ENCODE data around the gene EXOSC2. TPM values are rescaled to one million over a fixed set of nuclear protein-coding genes. Genes with fewer than 3 reads are reported as not detected.

EXOSC2 gene, protein sequence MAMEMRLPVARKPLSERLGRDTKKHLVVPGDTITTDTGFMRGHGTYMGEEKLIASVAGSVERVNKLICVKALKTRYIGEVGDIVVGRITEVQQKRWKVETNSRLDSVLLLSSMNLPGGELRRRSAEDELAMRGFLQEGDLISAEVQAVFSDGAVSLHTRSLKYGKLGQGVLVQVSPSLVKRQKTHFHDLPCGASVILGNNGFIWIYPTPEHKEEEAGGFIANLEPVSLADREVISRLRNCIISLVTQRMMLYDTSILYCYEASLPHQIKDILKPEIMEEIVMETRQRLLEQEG
- polyA plus RNA-seq (2013) = 36.1 TPM

DNA sequence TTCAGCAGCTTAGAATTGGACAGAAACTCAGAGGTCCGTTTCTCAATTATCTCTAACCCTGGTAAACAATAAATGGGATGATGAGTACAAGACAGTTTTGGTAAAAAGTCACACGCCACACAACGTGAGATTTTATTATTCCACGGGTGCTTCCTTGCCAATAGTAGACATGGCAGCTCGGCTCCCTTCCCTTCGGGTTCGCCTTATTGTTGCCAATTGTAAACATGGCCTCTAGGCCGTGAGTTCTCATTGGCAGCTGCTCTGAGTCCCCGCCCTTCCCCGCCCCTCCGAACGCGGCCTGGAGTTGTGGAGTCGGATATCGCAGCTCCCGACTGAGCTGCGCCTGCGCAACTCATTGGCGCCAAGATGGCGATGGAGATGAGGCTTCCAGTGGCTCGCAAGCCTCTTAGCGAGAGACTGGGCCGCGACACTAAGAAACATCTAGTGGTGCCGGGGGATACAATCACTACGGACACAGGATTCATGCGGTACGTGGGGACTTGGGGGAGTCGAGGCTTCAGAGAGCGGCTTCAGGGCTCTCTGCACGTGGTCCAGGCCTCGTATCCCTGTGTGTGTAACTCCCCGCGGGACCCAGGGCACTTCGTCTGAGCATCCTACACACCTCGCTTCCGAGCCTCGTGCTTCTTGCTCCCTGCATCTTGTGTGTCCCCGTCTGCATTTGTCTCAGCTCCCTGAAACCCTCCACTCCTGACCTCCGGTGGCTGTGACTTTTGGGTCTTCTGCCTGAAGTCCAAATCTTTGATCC, at the start of gene EXOSC2:
TSS of gene EXOSC2 (plus strand) at position 355 of the 766 bp plus-strand sequence. CDS start at position 367, 12 bp downstream.
- Histone ChIP-seq H3K36me3 (ENCODE audit: control insufficient read depth in 4 of 4, insufficient read depth in 4 of 4, low read length in 3 of 4) (peaks cover 14 to 34% (median 21%) of the 10 kb centered on the region in 4 experiments), H3K27me3 (replicated peaks in 2 of 5; ENCODE audit: control insufficient read depth in 4 of 5, insufficient read depth in 5 of 5, low read length in 4 of 5) (peaks cover 0 to 17% (median 0%) of the 10 kb centered on the region in 5 experiments), H3K27ac (ENCODE audit: insufficient read depth in 1 of 2, low read depth in 1 of 2, low read length in 2 of 2, poor library complexity in 1 of 2, severe bottlenecking in 2 of 2) (peak within 1 kb of the TSS; percentile 43 to 84), H3K4me1 (ENCODE audit: control extremely low read depth in 1 of 4, control insufficient read depth in 4 of 4, insufficient read depth in 4 of 4, low read length in 3 of 4) (peaks cover 8 to 25% (median 19%) of the 10 kb centered on the region in 4 experiments), H3K4me3 (ENCODE audit: control insufficient read depth in 1 of 7, extremely low read depth in 1 of 7, insufficient read depth in 4 of 7, low read depth in 2 of 7, low read length in 6 of 7) (peak within 1 kb of the TSS; percentile 71 to 98 (median 93)), H3K9me3 (ENCODE audit: control extremely low read depth in 1 of 5, control insufficient read depth in 4 of 5, insufficient read depth in 2 of 5, low read depth in 1 of 5, low read length in 4 of 5) (peaks cover 0 to 4% (median 0%) of the 10 kb centered on the region in 5 experiments)
- WGBS (ENCODE audit: insufficient coverage) = 0% methylated on average over 38 of the region's 40 CpGs
- POLR2A ChIA-PET = interaction anchor here (0.6 kb wide), 1 partner anchor 86 kb away, joined by 3 read pairs; no protein-coding TSS in a partner anchor
- peak; percentile 98 to 99 (median 98) for DNase-seq
- CTCF ChIA-PET = interaction anchor here (0.9 to 1.7 kb wide), 9 partner anchors 8 to 233 kb away, joined by 3 to 7 read pairs (median 4); no protein-coding TSS in a partner anchor

DNA sequence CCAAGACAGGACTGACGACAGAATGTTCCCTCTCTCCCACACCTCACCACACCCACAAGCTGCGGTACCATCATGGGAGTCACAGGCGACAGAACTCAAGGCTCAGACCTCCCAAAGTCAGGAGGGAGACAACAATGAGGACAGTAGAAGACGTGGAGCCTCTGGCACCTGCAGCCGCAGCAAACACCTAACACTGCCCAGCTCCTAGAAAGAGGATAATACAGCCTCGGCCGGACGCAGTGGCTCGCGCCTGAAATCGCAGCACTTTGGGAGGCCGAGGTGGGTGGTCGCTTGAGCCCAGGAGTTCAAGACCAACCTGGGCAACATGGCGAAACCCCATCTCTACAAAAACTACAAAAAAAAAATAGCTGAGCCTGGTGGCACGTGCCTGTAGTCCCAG, 42.4 kb upstream of the EXOSC2 start:
- no peak for DNase-seq
- Histone ChIP-seq H3K27me3 (replicated peaks in 2 of 5; ENCODE audit: control insufficient read depth in 4 of 5, insufficient read depth in 5 of 5, low read length in 4 of 5) (peaks cover 0 to 47% (median 19%) of the 10 kb centered on the region in 5 experiments), H3K36me3 (ENCODE audit: control insufficient read depth in 4 of 4, insufficient read depth in 4 of 4, low read length in 3 of 4) (no peaks in the 10 kb centered on the region), H3K27ac (ENCODE audit: insufficient read depth in 1 of 2, low read depth in 1 of 2, low read length in 2 of 2, poor library complexity in 1 of 2, severe bottlenecking in 2 of 2) (no peak overlapping the region), H3K4me3 (ENCODE audit: control insufficient read depth in 1 of 7, extremely low read depth in 1 of 7, insufficient read depth in 4 of 7, low read depth in 2 of 7, low read length in 6 of 7) (no peak overlapping the region), H3K4me1 (ENCODE audit: control extremely low read depth in 1 of 4, control insufficient read depth in 4 of 4, insufficient read depth in 4 of 4, low read length in 3 of 4) (no peaks in the 10 kb centered on the region), H3K9me3 (ENCODE audit: control extremely low read depth in 1 of 5, control insufficient read depth in 4 of 5, insufficient read depth in 2 of 5, low read depth in 1 of 5, low read length in 4 of 5) (peaks cover 0 to 3% (median 0%) of the 10 kb centered on the region in 5 experiments)
- WGBS (ENCODE audit: insufficient coverage) = 86% methylated on average over 11 of the region's 15 CpGs
- ChIA-PET CTCF (interaction anchor here (0.9 to 1.5 kb wide), 2 partner anchors 10 to 20 kb away, joined by 3 read pairs; no protein-coding TSS in a partner anchor), POLR2A (interaction anchor here (0.9 kb wide), 1 partner anchor 31 kb away, joined by 3 read pairs; no protein-coding TSS in a partner anchor)

DNA sequence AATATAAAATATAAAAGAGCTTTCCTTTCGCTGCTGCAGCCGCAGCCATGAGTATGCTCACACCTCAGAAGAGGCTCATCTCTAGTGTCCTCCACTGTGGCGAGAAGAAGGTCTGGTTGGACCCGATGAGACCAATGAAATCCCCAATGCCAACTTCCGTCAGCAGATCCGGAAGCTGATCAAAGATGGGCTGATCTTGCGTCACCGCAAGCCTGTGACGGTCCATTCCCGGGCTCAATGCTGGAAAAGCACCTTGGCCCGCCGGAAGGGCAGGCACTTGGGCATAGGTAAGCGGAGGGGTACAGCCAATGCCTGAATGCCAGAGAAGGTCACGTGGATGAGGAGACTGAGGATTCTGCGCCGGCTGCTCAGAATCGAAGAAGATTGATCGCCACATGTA, 41.8 kb upstream of the EXOSC2 start:
- POLR2A ChIA-PET = interaction anchor here (0.9 kb wide), 1 partner anchor 31 kb away, joined by 3 read pairs; no protein-coding TSS in a partner anchor
- Histone ChIP-seq H3K27ac (ENCODE audit: insufficient read depth in 1 of 2, low read depth in 1 of 2, low read length in 2 of 2, poor library complexity in 1 of 2, severe bottlenecking in 2 of 2) (no peak overlapping the region), H3K4me1 (ENCODE audit: control extremely low read depth in 1 of 4, control insufficient read depth in 4 of 4, insufficient read depth in 4 of 4, low read length in 3 of 4) (no peaks in the 10 kb centered on the region), H3K4me3 (ENCODE audit: control insufficient read depth in 1 of 7, extremely low read depth in 1 of 7, insufficient read depth in 4 of 7, low read depth in 2 of 7, low read length in 6 of 7) (no peak overlapping the region), H3K36me3 (ENCODE audit: control insufficient read depth in 4 of 4, insufficient read depth in 4 of 4, low read length in 3 of 4) (no peaks in the 10 kb centered on the region), H3K27me3 (replicated peaks in 2 of 5; ENCODE audit: control insufficient read depth in 4 of 5, insufficient read depth in 5 of 5, low read length in 4 of 5) (peaks cover 0 to 48% (median 21%) of the 10 kb centered on the region in 5 experiments), H3K9me3 (ENCODE audit: control extremely low read depth in 1 of 5, control insufficient read depth in 4 of 5, insufficient read depth in 2 of 5, low read depth in 1 of 5, low read length in 4 of 5) (peaks cover 0 to 3% (median 0%) of the 10 kb centered on the region in 5 experiments)
- WGBS (ENCODE audit: insufficient coverage) = 96% methylated on average over 17 of the region's 18 CpGs
- no peak for DNase-seq
- CTCF ChIA-PET = interaction anchor here (0.9 kb wide), 1 partner anchor 10 kb away, joined by 3 read pairs; no protein-coding TSS in a partner anchor

DNA sequence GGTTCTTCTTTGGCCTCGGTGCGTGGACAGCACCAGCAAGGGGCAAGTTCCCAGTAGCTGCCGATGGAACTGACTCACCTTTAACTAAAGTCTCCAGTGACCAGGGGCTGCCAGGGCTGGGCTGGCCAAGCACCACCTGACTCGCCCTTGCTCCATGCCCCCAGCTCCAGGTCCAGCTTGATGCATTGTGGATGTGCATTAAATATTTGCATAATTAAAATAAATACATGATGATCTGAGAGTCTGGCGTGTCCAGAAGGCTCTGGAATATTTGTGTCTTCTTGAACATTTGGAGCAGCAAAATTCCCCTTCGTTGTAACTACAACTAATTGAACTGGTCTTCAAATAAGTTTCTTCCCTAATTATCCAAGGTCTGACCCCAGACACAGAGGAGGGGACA, 38.7 kb upstream of the EXOSC2 start:
- ChIA-PET CTCF (no interaction called here), POLR2A (no interaction called here)
- Histone ChIP-seq H3K9me3 (ENCODE audit: control extremely low read depth in 1 of 5, control insufficient read depth in 4 of 5, insufficient read depth in 2 of 5, low read depth in 1 of 5, low read length in 4 of 5) (peaks cover 0 to 11% (median 0%) of the 10 kb centered on the region in 5 experiments), H3K4me3 (ENCODE audit: control insufficient read depth in 1 of 7, extremely low read depth in 1 of 7, insufficient read depth in 4 of 7, low read depth in 2 of 7, low read length in 6 of 7) (no peak overlapping the region), H3K4me1 (ENCODE audit: control extremely low read depth in 1 of 4, control insufficient read depth in 4 of 4, insufficient read depth in 4 of 4, low read length in 3 of 4) (peaks cover 0 to 2% (median 0%) of the 10 kb centered on the region in 4 experiments), H3K27ac (ENCODE audit: insufficient read depth in 1 of 2, low read depth in 1 of 2, low read length in 2 of 2, poor library complexity in 1 of 2, severe bottlenecking in 2 of 2) (no peak overlapping the region), H3K27me3 (replicated peaks in 2 of 5; ENCODE audit: control insufficient read depth in 4 of 5, insufficient read depth in 5 of 5, low read length in 4 of 5) (peaks cover 9 to 79% (median 33%) of the 10 kb centered on the region in 5 experiments), H3K36me3 (ENCODE audit: control insufficient read depth in 4 of 4, insufficient read depth in 4 of 4, low read length in 3 of 4) (no peaks in the 10 kb centered on the region)
- WGBS (ENCODE audit: insufficient coverage) = 85% methylated on average over 3 of the region's 6 CpGs
- DNase-seq = no peak

DNA sequence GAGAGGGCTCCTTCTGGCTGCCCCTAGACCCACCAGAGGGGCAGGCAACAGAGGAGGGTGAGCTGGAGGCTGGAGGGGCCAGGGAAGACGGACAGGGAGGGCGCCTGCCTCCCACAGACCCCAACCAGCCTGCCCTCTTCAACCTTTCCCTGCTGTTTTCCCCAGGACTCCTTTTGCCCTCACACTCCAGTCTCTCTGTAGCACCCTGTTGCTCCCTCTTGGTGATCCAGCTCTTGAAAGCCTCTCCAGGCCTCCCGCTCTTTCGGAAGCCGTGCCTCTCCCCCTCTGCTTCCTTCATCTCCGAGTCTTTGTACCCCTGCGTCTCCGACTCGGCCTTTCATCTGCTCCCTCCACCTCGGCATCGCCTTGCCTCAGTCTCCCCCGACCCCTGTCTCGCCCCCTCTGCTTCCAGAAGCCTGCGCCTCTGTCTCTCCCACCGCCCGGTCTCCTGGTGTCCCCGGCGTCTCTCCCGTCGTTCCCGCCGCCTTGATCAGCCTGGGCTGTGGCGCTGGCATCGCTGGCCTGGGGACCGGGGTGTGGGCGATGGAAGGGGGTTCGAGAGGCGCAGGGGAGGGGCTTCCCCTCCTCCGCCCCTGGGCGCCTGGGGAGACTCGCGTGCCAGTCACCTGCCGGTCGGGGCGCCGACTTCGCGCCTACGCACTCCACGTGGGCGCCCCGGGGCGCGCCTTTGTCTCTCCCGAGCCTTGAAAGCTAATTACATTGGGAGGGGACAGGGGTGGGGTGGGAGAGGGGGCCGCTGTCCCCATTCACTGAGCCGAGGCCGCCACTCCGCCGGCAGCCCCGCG, 34.5 kb upstream of the EXOSC2 start:
- ChIA-PET CTCF (interaction anchor here (1.1 kb wide), 1 partner anchor 136 kb away, joined by 3 read pairs; no protein-coding TSS in a partner anchor), POLR2A (no interaction called here)
- Histone ChIP-seq H3K4me3 (ENCODE audit: control insufficient read depth in 1 of 7, extremely low read depth in 1 of 7, insufficient read depth in 4 of 7, low read depth in 2 of 7, low read length in 6 of 7) (no peak overlapping the region), H3K9me3 (ENCODE audit: control extremely low read depth in 1 of 5, control insufficient read depth in 4 of 5, insufficient read depth in 2 of 5, low read depth in 1 of 5, low read length in 4 of 5) (peaks cover 0 to 11% (median 0%) of the 10 kb centered on the region in 5 experiments), H3K36me3 (ENCODE audit: control insufficient read depth in 4 of 4, insufficient read depth in 4 of 4, low read length in 3 of 4) (no peaks in the 10 kb centered on the region), H3K4me1 (ENCODE audit: control extremely low read depth in 1 of 4, control insufficient read depth in 4 of 4, insufficient read depth in 4 of 4, low read length in 3 of 4) (peaks cover 0 to 32% (median 17%) of the 10 kb centered on the region in 4 experiments), H3K27ac (ENCODE audit: insufficient read depth in 1 of 2, low read depth in 1 of 2, low read length in 2 of 2, poor library complexity in 1 of 2, severe bottlenecking in 2 of 2) (no peak overlapping the region), H3K27me3 (replicated peaks in 2 of 5; ENCODE audit: control insufficient read depth in 4 of 5, insufficient read depth in 5 of 5, low read length in 4 of 5) (peaks cover 9 to 95% (median 48%) of the 10 kb centered on the region in 5 experiments)
- no peak for DNase-seq
- WGBS (ENCODE audit: insufficient coverage) = 22% methylated on average over 33 of the region's 52 CpGs

DNA sequence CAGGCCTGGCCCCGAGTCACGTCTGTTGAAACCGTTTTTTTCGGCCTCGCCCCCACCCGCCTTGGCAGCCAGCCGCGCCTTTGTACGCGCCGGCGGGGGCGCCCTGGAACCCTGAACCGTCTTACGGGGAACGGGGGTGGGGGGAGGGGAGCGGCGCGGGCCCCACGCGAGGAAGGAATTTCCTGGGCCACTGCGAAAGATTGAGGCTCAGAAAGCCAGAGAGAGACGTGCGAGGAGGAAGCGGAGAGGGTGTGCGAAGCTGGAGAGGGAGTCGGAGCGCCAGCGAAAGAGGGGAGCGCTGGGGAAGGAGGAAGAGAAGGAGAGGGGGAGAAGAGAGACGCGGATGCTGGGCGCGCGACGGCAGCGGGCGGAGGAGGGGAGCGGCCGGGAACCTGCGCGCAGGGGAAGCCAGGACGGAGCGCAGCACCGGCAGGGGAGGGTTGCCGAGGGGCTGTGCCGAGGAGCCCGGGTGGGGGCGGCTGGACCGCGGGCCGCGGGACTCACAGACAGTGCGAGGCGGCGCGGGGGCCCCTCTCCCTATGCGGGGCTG, 33.8 kb upstream of the EXOSC2 start:
- H3K27ac ChIP-seq (ENCODE audit: insufficient read depth in 1 of 2, low read depth in 1 of 2, low read length in 2 of 2, poor library complexity in 1 of 2, severe bottlenecking in 2 of 2) = no peak overlapping the region
- H3K4me3 ChIP-seq (ENCODE audit: control insufficient read depth in 1 of 7, extremely low read depth in 1 of 7, insufficient read depth in 4 of 7, low read depth in 2 of 7, low read length in 6 of 7) = peak overlapping the region in 2 of 7 experiments; percentile 19 to 36
- peaks cover 0 to 39% (median 19%) of the 10 kb centered on the region in 4 experiments for H3K4me1 ChIP-seq (ENCODE audit: control extremely low read depth in 1 of 4, control insufficient read depth in 4 of 4, insufficient read depth in 4 of 4, low read length in 3 of 4)
- ChIA-PET CTCF (no interaction called here), POLR2A (no interaction called here)
- no peaks in the 10 kb centered on the region for H3K36me3 ChIP-seq (ENCODE audit: control insufficient read depth in 4 of 4, insufficient read depth in 4 of 4, low read length in 3 of 4)
- H3K27me3 ChIP-seq (replicated peaks in 2 of 5; ENCODE audit: control insufficient read depth in 4 of 5, insufficient read depth in 5 of 5, low read length in 4 of 5) = peaks cover 9 to 98% (median 49%) of the 10 kb centered on the region in 5 experiments
- peaks cover 0 to 11% (median 0%) of the 10 kb centered on the region in 5 experiments for H3K9me3 ChIP-seq (ENCODE audit: control extremely low read depth in 1 of 5, control insufficient read depth in 4 of 5, insufficient read depth in 2 of 5, low read depth in 1 of 5, low read length in 4 of 5)
- peak in 1 of 3 donors; percentile 27 for DNase-seq
- WGBS (ENCODE audit: insufficient coverage) = 1% methylated on average over 42 of the region's 58 CpGs

Measured in common myeloid progenitor, CD34-positive (primary cell).